Mesodermal cell (in vitro differentiated cells): ENCODE measurements around the gene TRIM13.

Experiments used
- H3K27ac ChIP-seq: 2 replicates; pipeline ENCODE4 v1.7.0; 2013; ENCODE audit warnings: mild to moderate bottlenecking, low read depth, low read length, moderate library complexity; ENCODE audit not compliant: severe bottlenecking
- H3K36me3 ChIP-seq: 2 replicates; pipeline ENCODE4 v1.7.1; 2013; ENCODE audit warnings: mild to moderate bottlenecking, low read length, moderate library complexity; ENCODE audit not compliant: control insufficient read depth, insufficient read depth
- H3K4me1 ChIP-seq: one replicate; pipeline ENCODE4 v1.7.1; 2013; ENCODE audit warnings: mild to moderate bottlenecking, low read length; ENCODE audit not compliant: insufficient read depth, control insufficient read depth, poor library complexity, severe bottlenecking
- H3K4me3 ChIP-seq: 2 replicates; pipeline ENCODE4 v1.7.0; 2013; ENCODE audit warnings: low read length, control low read depth, mild to moderate bottlenecking; ENCODE audit not compliant: insufficient read depth, poor library complexity, severe bottlenecking; ENCODE audit errors: extremely low read depth
- H3K9me3 ChIP-seq: 2 replicates; pipeline ENCODE4 v1.7.1; 2013; ENCODE audit warnings: mild to moderate bottlenecking, low read length, moderate library complexity; ENCODE audit not compliant: control insufficient read depth
- WGBS, 2 experiments: methylation state at CpG; one replicate each; pipeline ENCODE4 v1.1.5; 2013; ENCODE audit warnings: missing lambda C conversion rate in 2 of 2; ENCODE audit not compliant: insufficient coverage in 2 of 2; 5-methylcytosine and 5-hydroxymethylcytosine counted together

The TRIM13 gene

DNA sequence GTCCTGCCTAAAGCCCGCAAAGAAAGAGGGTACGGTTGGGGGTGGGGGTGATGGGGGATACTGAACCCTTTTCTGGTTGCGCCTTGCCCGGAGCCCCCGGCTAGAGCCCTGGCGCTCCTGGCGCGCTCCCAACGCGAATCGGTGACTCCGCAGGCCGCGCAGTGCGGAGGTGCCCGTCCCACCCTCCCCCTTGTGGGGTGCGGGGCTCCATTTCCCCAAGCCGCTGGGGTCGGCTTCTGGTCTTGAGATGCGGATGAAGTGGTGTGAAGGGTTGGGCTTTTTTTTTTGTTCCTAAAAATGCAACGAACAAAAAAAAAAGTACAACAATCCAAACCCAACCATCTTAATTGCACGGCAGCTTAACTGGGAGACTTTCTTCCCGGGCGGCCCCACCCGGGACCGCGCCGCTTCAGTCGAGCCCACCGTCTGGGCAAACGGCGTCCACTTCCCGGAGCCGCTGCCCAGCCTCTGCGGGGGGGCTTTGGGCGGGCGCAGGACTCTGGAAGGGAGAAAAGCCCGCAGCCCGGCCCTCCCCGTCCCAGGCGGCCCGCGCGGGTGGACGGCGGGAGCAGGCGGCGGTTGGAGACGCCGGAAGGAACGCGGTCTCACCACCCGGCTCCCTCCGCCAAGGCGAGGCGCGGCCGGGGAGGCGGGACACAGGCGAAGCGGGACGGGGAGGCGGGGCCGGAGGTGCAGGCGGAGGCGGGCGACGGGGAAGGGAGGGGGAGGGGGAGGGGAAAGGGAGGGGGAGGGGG, 504 bp upstream of the TRIM13 start:
- WGBS, 2 experiments = 1 to 13% methylated on average over 16 to 45 of the region's 68 CpGs
- Histone ChIP-seq H3K4me1 (peaks cover 16% of the 10 kb centered on the region), H3K4me3 (peak overlapping the region; percentile 63), H3K27ac (peak overlapping the region; percentile 81), H3K9me3 (no peaks in the 10 kb centered on the region), H3K36me3 (peaks cover 33% of the 10 kb centered on the region)

- Histone ChIP-seq H3K9me3 (no peaks in the 10 kb centered on the region), H3K27ac (peak overlapping the region; percentile 97), H3K4me1 (peaks cover 16% of the 10 kb centered on the region), H3K36me3 (peaks cover 45% of the 10 kb centered on the region), H3K4me3 (peak overlapping the region; percentile 79)
- WGBS, 2 experiments = 17 to 21% methylated on average over 1 to 2 of the region's 4 CpGs
These were observed 1.1 kb downstream of the TRIM13 start for GRCh38 chr13:49997955-49998354.

- peaks cover 48% of the 10 kb centered on the region for H3K36me3 ChIP-seq
- peak overlapping the region; percentile 79 for H3K4me3 ChIP-seq
- WGBS, 2 experiments = 83 to 84% methylated on average over 8 to 13 of the region's 22 CpGs
These were observed 2.1 kb downstream of the TRIM13 start for GRCh38 chr13:49998714-49999624.

DNA sequence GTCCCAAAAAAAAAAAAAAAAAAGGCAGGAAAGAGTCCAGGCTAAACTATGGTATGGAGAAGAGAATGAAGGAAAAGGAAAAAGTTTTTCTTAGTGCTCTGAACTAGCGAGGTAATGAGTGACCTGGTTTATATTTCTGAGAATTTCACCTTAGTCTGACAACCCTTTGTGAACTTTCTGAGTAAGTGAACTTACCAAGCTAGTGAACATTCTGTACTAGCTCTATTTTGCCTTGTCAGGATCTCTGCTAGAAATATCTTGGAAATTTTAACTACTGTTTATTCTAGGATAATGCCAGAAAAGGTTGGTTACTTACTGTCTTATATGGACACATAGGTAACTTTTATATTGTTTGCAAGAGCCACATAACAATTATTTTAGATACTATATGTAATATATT, 4.4 kb downstream of the TRIM13 start:
- Histone ChIP-seq H3K27ac (no peak overlapping the region), H3K36me3 (peaks cover 71% of the 10 kb centered on the region), H3K4me3 (no peak overlapping the region), H3K4me1 (peaks cover 8% of the 10 kb centered on the region), H3K9me3 (no peaks in the 10 kb centered on the region)
- whole genome bisulfite sequencing, 2 experiments = no CpG with 5 or more reads among the region's 1 CpG

More at GRCh38 chr13:49998714-49999624, 2.1 kb downstream of the TRIM13 start:
- no peaks in the 10 kb centered on the region for H3K9me3 ChIP-seq
- H3K27ac ChIP-seq = no peak overlapping the region
- H3K4me1 ChIP-seq = peaks cover 16% of the 10 kb centered on the region

DNA sequence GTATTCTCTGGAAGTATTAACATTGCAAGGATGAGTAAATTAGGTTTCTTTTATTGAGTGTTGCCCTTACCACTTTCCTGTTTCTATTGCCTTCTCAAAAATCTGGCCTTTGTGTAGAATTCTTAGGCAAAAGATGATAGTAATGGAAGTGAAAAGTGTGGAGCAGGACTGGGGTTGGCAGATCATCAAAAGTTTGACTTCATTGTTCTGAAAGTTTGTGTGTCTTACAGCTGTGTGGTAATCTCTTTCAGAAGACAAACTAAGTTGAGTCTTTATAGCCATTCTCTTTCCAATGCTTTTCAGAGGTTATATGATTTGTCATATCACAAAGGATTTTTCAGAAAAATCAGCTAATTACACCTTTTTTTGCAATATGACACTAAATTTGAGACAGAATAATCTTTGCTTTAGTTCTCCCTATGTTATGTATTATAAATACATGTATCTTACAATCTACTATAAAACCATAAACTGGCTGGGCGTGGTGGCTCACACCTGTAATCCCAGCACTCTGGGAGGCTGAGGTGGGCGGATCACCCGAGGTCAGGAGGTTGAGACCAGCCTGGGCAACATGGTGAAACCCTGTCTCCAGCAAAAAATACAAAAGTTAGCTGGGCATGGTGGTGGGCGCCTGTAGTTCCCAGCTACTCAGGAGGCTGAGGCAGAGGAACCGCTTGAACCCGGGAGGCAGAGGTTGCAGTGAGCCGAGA, 9.7 kb downstream of the TRIM13 start:
- H3K36me3 ChIP-seq = peaks cover 84% of the 10 kb centered on the region
- no peaks in the 10 kb centered on the region for H3K9me3 ChIP-seq
- 87 to 99% methylated on average over 7 of the region's 7 CpGs for WGBS, 2 experiments
- H3K27ac ChIP-seq = no peak overlapping the region
- H3K4me3 ChIP-seq = no peak overlapping the region
- H3K4me1 ChIP-seq = no peaks in the 10 kb centered on the region

DNA sequence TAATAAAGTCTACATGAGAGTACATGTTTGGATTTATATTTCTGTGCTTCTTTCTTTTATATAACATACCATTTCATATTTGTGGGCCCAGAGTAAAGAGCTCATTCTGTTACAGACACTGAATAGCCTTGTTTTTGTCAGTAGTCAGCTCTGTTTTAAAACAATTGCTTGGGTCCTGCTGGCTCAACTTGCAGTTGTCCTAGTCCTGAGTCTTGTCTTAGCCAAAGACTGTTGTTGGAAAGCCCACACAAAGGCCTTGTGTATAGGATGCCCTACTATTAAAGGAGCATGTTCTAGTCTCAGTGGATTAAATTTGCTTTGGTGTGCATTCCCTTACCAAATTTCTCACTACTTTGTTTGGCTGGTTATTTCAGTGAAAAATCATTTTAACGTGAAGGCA, 14.6 kb downstream of the TRIM13 start:
- Histone ChIP-seq H3K27ac (no peak overlapping the region), H3K9me3 (no peaks in the 10 kb centered on the region), H3K4me1 (peaks cover 3% of the 10 kb centered on the region), H3K4me3 (no peak overlapping the region), H3K36me3 (peaks cover 76% of the 10 kb centered on the region)
- no CpG with 5 or more reads among the region's 1 CpG for WGBS, 2 experiments

GRCh38 chr13:50012396-50013169, 15.7 kb downstream of the TRIM13 start:
- Histone ChIP-seq H3K9me3 (no peaks in the 10 kb centered on the region), H3K4me1 (peaks cover 3% of the 10 kb centered on the region), H3K36me3 (peaks cover 69% of the 10 kb centered on the region), H3K27ac (no peak overlapping the region), H3K4me3 (no peak overlapping the region)
- 95 to 96% methylated on average over 4 of the region's 6 CpGs for WGBS, 2 experiments

- H3K36me3 ChIP-seq = peaks cover 60% of the 10 kb centered on the region
- no CpG with 5 or more reads among the region's 1 CpG for WGBS, 2 experiments
- no peaks in the 10 kb centered on the region for H3K9me3 ChIP-seq
- H3K4me1 ChIP-seq = peaks cover 3% of the 10 kb centered on the region
- no peak overlapping the region for H3K4me3 ChIP-seq
- no peak overlapping the region for H3K27ac ChIP-seq
These were observed 17.5 kb downstream of the TRIM13 start for GRCh38 chr13:50014386-50014785.

DNA sequence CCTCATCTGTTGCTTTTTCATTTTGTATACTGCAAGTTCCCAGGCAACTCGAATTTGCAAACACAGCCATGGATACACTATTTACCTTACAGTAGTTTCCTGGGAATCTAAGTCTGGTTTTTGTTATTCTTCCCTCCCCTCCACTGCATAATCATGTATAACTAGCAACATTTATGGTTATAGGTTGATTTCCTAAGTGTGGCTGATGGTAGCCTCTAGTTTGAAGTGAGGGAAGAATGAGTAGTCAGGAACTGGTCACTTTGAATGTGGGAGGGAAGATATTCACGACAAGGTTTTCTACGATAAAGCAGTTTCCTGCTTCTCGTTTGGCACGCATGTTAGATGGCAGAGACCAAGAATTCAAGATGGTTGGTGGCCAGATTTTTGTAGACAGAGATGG, 18.4 kb downstream of the TRIM13 start, which contains the start of gene KCNRG:
TSS of gene KCNRG (plus strand) at position 187 of the 400 bp plus-strand sequence. CDS start at position 237, 50 bp downstream.
- 65 to 87% methylated on average over 3 to 5 of the region's 5 CpGs for WGBS, 2 experiments
- Histone ChIP-seq H3K4me3 (no peak within 1 kb of the TSS), H3K27ac (peak within 1 kb of the TSS; percentile 43), H3K9me3 (no peaks in the 10 kb centered on the region), H3K36me3 (peaks cover 54% of the 10 kb centered on the region), H3K4me1 (peaks cover 3% of the 10 kb centered on the region)

DNA sequence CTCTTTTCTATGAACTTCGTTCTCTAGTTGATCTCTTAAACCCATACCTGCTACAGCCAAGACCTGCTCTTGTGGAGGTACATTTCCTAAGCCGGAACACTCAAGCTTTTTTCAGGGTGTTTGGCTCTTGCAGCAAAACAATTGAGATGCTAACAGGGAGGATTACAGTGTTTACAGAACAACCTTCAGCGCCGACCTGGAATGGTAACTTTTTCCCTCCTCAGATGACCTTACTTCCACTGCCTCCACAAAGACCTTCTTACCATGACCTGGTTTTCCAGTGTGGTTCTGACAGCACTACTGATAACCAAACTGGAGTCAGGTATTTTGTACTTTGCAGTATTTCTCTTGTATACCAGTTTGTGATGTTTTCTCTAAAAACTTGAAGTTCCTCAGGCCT, 18.9 kb downstream of the TRIM13 start:
- WGBS, 2 experiments = 20 to 47% methylated on average over 1 to 3 of the region's 4 CpGs
- no peaks in the 10 kb centered on the region for H3K9me3 ChIP-seq
- peaks cover 54% of the 10 kb centered on the region for H3K36me3 ChIP-seq
- peak overlapping the region; percentile 43 for H3K27ac ChIP-seq
- H3K4me1 ChIP-seq = peaks cover 3% of the 10 kb centered on the region
- no peak overlapping the region for H3K4me3 ChIP-seq
